GM23338 (cell line): Measurements from ENCODE around the gene CCDC6.

ENCODE experiments used
- EZH2 ChIP-seq: fragments of 200-600 bp; sonication (generic); IDR thresholded peaks from one replicate; pipeline ENCODE4 v1.8.0; 2017; ENCODE audit warnings: antibody characterized with exemption, mild to moderate bottlenecking, low read depth; ENCODE audit not compliant: unreplicated experiment
- EZH2phosphoT487 ChIP-seq: fragments of 200-600 bp; sonication (generic); IDR thresholded peaks from one replicate; pipeline ENCODE4 v1.8.1; 2018; ENCODE audit warnings: antibody characterized with exemption; ENCODE audit not compliant: unreplicated experiment
- JUNB ChIP-seq: IDR thresholded peaks from one replicate; pipeline ENCODE4 v1.6.1; 2016; ENCODE audit warnings: antibody characterized with exemption; ENCODE audit not compliant: unreplicated experiment
- NANOG ChIP-seq: IDR thresholded peaks from 2 replicates; pipeline ENCODE4 v1.6.1; 2016; ENCODE audit warnings: antibody characterized with exemption, borderline replicate concordance
- POLR2AphosphoS5 ChIP-seq: IDR thresholded peaks from 2 replicates; pipeline ENCODE4 v1.6.1; 2016; ENCODE audit warnings: antibody characterized with exemption, low read depth
- ZNF114 ChIP-seq: fragments of 250-450 bp; sonication (Bioruptor Pico); IDR thresholded peaks from 2 replicates; pipeline ENCODE4 v1.5.0; 2020; ENCODE audit warnings: mild to moderate bottlenecking, moderate library complexity
- TF ChIP-seq, protein P1 (sequence below), 2 experiments: fragments of 200-600 bp in 1 of 2; sonication (generic) in 1 of 2; conservative IDR thresholded peaks; 2 replicates each; pipeline versions ENCODE4 v1.5.1 to v1.6.1; 2016 to 2017; ENCODE audit warnings: antibody characterized with exemption in 2 of 2, low read depth in 2 of 2, mild to moderate bottlenecking in 2 of 2, moderate library complexity in 1 of 2
- TF ChIP-seq, protein P2 (sequence below): IDR thresholded peaks from one replicate; pipeline ENCODE4 v1.6.1; 2018; ENCODE audit warnings: antibody characterized with exemption; ENCODE audit not compliant: unreplicated experiment

DNA sequence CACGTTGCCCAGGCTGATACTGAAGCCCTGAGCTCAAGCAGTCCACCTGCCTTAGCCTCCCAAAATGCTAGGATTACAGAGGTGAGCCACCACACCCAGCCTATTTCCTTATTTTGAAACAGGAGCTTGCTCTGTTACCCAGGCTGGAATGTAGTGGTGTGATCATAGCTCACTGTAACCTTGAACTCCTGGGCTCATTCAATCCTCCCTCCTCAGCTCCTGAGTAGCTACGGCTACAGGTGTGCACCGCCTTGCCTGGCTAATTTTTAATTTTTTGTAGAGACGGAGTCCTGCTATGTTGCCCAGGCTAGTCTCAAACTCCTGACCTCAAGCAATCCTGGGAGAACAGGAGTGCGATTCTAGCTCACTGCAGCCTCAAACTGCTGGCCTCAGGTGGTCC is 164.8 kb downstream of the CCDC6 start:
- TF ChIP-seq, protein P1, sequence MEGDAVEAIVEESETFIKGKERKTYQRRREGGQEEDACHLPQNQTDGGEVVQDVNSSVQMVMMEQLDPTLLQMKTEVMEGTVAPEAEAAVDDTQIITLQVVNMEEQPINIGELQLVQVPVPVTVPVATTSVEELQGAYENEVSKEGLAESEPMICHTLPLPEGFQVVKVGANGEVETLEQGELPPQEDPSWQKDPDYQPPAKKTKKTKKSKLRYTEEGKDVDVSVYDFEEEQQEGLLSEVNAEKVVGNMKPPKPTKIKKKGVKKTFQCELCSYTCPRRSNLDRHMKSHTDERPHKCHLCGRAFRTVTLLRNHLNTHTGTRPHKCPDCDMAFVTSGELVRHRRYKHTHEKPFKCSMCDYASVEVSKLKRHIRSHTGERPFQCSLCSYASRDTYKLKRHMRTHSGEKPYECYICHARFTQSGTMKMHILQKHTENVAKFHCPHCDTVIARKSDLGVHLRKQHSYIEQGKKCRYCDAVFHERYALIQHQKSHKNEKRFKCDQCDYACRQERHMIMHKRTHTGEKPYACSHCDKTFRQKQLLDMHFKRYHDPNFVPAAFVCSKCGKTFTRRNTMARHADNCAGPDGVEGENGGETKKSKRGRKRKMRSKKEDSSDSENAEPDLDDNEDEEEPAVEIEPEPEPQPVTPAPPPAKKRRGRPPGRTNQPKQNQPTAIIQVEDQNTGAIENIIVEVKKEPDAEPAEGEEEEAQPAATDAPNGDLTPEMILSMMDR (conservative IDR thresholded peaks at IDR 0.05; ENCODE audit: low read depth in 2 of 2), result no peak
- TF ChIP-seq EZH2 (no peak), POLR2AphosphoS5 (no peak), EZH2phosphoT487 (no peak), JUNB (no peak), ZNF114 (CRISPR knock-in tag) (no peak), NANOG (no peak)
- TF ChIP-seq, protein P2, sequence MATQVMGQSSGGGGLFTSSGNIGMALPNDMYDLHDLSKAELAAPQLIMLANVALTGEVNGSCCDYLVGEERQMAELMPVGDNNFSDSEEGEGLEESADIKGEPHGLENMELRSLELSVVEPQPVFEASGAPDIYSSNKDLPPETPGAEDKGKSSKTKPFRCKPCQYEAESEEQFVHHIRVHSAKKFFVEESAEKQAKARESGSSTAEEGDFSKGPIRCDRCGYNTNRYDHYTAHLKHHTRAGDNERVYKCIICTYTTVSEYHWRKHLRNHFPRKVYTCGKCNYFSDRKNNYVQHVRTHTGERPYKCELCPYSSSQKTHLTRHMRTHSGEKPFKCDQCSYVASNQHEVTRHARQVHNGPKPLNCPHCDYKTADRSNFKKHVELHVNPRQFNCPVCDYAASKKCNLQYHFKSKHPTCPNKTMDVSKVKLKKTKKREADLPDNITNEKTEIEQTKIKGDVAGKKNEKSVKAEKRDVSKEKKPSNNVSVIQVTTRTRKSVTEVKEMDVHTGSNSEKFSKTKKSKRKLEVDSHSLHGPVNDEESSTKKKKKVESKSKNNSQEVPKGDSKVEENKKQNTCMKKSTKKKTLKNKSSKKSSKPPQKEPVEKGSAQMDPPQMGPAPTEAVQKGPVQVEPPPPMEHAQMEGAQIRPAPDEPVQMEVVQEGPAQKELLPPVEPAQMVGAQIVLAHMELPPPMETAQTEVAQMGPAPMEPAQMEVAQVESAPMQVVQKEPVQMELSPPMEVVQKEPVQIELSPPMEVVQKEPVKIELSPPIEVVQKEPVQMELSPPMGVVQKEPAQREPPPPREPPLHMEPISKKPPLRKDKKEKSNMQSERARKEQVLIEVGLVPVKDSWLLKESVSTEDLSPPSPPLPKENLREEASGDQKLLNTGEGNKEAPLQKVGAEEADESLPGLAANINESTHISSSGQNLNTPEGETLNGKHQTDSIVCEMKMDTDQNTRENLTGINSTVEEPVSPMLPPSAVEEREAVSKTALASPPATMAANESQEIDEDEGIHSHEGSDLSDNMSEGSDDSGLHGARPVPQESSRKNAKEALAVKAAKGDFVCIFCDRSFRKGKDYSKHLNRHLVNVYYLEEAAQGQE, result no peak
